IPS DF 4.7 (cell line): ENCODE data around the gene RAB22A.

Experiments
- DNase-seq: peaks from one replicate; pipeline ENCODE4 v3.0.0-alpha.2; 2013; ENCODE audit warnings: low spot score; ENCODE audit errors: extremely low read depth

The RAB22A gene, protein sequence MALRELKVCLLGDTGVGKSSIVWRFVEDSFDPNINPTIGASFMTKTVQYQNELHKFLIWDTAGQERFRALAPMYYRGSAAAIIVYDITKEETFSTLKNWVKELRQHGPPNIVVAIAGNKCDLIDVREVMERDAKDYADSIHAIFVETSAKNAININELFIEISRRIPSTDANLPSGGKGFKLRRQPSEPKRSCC

DNA sequence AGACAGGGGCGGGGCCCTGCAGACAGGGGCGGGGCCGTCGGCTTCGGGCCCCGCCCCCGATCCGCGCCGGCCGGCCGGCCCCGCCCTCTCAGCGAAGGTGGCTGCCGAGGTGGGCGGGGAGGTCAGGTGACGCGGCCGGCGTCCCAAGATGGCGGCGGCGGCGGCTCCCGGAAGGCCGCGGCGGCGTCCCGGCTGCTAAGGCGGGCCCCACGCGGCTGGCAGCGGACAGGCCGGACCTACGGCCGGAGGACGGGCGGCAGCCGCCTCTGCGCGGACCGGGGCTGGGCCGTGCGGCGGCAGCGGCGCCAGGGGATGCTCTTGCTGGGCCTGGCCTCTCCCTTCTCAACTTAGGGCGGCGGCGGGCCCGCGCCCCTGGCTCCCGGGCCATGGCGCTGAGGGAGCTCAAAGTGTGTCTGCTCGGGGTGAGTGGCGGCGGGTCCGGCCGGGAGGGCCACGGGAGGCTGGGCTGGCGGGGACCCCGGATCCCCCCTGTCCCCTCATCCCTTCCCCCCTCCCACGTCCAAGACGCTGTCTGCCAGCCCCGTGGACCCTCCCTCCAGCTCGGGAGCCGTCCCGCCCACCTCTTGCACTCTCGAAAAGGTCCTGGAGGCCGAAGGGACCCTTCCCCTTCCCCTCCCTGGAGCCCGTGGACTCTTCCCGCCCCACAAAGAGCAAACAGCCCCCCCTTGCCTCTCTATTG is at the start of gene RAB22A:
Gene RAB22A, plus strand, starts transcription at position 125 of the 700 bp plus-strand sequence. Its CDS starts 262 bp downstream, at position 387.
- DNase-seq = no peak

GRCh38 chr20:58260006-58260405 is 49.5 kb upstream of the RAB22A start:
- DNase-seq = no peak

- DNase-seq = no peak
These were observed 47.9 kb upstream of the RAB22A start for GRCh38 chr20:58261660-58262059.

GRCh38 chr20:58264271-58264670 is 45.2 kb upstream of the RAB22A start:
- DNase-seq = no peak

- DNase-seq = no peak
These were observed 41.9 kb upstream of the RAB22A start for GRCh38 chr20:58267389-58268215.

DNA sequence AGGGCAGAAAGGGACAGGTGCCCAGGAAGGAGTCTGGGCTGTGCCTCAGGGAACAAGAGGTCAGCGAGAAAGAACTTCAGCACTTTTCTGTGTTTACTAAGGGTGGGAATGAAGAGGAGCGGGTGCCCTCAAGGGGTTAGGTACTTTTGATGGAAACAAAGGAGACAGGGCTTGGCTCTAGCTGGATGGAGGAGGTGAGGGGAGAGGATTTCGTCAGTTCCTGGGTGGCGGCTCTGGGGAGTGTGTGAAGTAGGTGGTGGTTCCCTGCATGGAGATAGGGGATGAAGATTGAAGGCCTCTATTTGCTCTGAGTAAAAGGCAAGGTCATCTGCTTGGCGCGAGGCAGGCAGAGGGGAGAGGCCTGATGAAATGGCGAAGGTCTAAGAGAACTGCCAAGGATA is 41.1 kb upstream of the RAB22A start:
- DNase-seq = no peak

- no peak for DNase-seq
These were observed 40.4 kb upstream of the RAB22A start for GRCh38 chr20:58268936-58269619.

- DNase-seq = no peak
These were observed 37.7 kb upstream of the RAB22A start for GRCh38 chr20:58271606-58272351.

- DNase-seq = no peak
These were observed 35.1 kb upstream of the RAB22A start for GRCh38 chr20:58274384-58274783.

- no peak for DNase-seq
These were observed 32.4 kb upstream of the RAB22A start for GRCh38 chr20:58277107-58277506.

DNA sequence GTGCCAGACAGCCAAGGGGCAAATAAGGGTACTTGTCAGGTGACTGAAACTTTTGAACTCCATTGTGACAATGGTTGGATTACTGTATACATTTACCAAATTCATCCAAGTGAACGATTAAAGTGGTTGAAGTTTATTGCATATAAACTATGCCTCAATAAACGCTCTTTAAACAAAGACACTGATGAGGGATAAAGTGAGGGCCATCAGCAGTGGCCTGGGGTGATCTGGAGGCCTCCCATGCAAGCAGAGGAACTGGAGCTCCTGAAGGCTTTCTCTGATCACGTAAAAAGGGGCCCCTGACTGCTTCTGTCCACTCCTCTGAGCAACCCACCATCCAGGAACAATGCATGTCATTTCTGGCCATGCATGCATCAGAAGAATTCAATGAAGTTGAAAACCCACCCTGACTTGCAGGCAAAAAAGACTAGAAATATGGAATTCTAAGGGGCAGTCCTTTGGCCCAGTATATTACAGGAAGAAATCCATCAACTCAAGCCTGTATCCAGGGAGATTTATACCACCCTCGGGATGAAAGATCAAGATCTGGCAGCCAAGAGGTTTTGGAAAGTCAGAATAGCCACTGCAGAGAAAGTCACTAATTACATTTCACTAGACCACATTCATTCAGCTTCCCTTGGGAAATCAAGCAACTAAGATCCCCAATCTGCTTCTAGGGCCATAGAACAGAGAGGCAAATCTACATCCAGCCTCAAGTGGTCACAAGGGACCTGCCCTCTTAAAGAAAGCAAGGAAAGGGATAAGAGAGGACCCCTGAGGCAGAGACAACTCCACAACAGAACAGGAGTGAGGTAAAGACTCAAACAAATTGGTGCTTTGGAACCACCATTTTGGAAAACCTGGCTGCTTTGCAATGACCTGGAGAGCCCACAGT is 31.7 kb upstream of the RAB22A start:
- no peak for DNase-seq

- no peak for DNase-seq
These were observed 22.8 kb upstream of the RAB22A start for GRCh38 chr20:58286729-58287128.

GRCh38 chr20:58287638-58288037 is 21.9 kb upstream of the RAB22A start:
- no peak for DNase-seq

GRCh38 chr20:58289143-58289542 is 20.4 kb upstream of the RAB22A start:
- DNase-seq = no peak

- DNase-seq = no peak
These were observed 16.1 kb upstream of the RAB22A start for GRCh38 chr20:58293453-58293852.

DNA sequence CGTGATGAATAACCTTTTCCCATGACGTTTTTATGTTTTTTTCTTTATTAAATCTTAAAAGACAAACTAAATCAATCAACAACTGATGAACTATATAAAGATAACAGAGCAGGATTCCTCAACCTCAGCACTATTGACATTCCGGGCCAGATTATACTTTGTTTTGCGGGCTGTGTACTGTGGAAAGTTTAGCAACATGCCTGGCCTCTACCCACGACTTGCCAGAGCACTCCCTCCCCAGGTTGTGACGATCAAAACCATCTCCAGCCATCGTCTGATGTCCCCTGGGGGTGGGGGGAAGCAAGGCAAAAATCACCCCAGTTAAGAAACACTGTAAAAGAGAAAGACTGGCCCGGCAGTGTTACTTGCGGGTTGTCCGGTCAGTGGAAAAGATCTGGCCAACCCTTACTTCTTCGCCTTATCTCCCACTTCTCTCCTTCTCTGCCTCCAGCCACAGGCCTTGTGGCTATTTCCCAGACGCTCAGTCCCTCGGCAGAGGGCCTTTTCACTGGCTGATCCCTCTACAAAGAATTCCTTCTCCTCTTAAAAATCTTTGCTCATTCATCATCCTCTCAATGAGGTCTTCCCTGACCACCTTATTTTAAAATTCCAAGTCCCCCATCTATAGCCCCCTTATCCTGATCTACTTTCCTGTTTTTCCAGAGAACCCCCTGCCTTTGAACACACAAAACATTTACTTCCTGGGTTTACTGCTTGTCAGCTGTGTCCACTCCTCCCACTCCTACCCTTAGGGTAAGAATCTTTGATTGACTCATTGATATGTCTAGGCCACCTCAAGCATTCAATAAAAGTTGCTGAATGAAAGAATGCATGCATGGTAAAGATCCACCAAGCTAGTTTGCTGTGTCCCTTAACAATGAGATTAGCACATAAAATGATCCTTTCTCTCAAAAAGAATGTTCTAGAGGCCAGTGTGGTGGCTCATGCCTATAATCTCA is 14.7 kb upstream of the RAB22A start:
- no peak for DNase-seq

DNA sequence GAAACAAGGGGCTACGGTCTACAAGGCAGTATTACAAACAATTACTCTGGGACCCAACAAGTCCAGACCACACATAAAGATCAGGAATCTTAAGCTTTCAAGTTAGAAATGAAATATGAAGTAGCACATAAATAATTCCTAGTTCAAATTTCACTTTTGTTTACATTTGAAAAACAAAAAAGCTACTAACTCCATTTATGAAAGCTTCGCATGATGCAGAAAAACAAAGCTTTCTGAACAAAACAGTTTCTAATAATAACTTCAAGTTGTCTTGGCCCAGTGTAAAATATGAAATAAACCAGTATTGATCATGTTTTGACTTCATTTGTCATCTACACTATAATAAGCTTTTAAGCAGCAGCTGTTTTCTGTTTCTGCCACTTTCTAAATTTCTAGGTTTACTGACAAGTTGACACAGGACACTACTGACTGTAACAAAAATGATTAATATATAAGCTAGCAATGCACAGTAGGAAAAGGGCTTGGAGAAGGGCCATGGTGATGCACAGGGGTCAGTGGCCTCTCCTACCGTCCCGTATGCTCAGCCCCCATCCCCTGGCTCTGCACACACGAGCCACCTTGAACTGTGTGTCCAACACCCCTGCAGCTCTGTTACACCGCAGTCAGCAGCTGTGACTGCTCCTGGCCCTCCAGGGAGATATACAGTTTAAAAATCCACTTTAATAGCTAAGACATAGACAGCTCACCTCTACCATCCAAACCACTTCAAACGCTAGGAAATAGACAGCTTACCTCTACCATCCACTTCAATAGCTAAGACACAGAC is 13.3 kb upstream of the RAB22A start:
- DNase-seq = no peak

GRCh38 chr20:58297394-58297793 is 12.1 kb upstream of the RAB22A start:
- no peak for DNase-seq
